ENCODE results near the gene WDR38. TPM values are rescaled to one million over a fixed set of nuclear protein-coding genes. Genes with fewer than 3 reads are reported as not detected.

Gene WDR38
- polyA plus RNA-seq, 1 of the 3 experiments (the other 2 are of a cell fraction), result not detected

DNA sequence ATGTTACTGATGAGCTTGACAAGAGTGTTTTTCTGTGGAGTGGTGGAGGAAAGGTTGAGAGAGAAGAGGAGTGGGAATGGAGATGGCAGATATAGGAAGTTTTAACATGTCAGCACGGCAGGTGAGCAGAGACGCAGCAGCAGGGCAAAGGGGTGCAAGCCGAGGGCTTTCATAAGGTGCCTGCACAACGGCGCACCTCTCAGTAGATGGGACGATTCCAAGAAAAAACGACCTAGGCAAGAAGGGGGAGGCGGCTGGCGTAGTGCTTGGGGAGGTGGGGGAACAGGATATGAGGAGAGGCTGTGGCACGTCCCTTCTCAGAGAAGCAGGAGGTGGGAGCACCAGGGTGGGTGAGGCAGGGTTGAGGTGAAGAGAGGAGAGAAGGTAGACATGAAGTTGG, 33.2 kb downstream of the WDR38 start:
- DNase-seq, result no peak
- Histone ChIP-seq H3K4me2 (no peak overlapping the region), H3K27ac (ENCODE audit: low read depth in 2 of 2, low read length in 1 of 2) (no peak overlapping the region), H3K9ac (no peak overlapping the region), H3K4me3 (ENCODE audit: low read depth in 2 of 2, low read length in 1 of 2) (no peak overlapping the region), H2AFZ (ENCODE audit: low read depth) (no peak overlapping the region), H3K27me3 (ENCODE audit: insufficient read depth) (no peaks in the 10 kb centered on the region), H3K79me2 (ENCODE audit: insufficient read depth) (no peaks in the 10 kb centered on the region), H3K9me2 (no peaks in the 10 kb centered on the region), H3F3A (replicated peaks; ENCODE audit: insufficient read depth) (no peaks in the 10 kb centered on the region), H3K36me3 (replicated peaks in 1 of 2; ENCODE audit: control insufficient read depth in 1 of 2, insufficient read depth in 2 of 2, low read length in 1 of 2) (peaks cover 0 to 54% of the 10 kb centered on the region in 2 experiments), H3K9me3 (no peaks in the 10 kb centered on the region), H4K20me1 (ENCODE audit: insufficient read depth) (no peaks in the 10 kb centered on the region), H3K4me1 (ENCODE audit: control insufficient read depth in 1 of 2, insufficient read depth in 2 of 2, low read depth in 1 of 2, low read length in 1 of 2) (no peaks in the 10 kb centered on the region)
- ChIA-PET CTCF (no interaction called here), POLR2A (no interaction called here)
- TF ChIP-seq NRF1 (IDR thresholded peaks at IDR 0.05; ENCODE audit: low read depth, low read length), result no peak
- no peak for TF ChIP-seq NFIC (IDR thresholded peaks at IDR 0.05; ENCODE audit: borderline replicate concordance)
- TF ChIP-seq MEF2A (IDR thresholded peaks at IDR 0.05; ENCODE audit: borderline replicate concordance, low read depth), result no peak
- WGBS (ENCODE audit: low lambda C conversion rate), result 89% methylated on average over 10 of the region's 10 CpGs

DNA sequence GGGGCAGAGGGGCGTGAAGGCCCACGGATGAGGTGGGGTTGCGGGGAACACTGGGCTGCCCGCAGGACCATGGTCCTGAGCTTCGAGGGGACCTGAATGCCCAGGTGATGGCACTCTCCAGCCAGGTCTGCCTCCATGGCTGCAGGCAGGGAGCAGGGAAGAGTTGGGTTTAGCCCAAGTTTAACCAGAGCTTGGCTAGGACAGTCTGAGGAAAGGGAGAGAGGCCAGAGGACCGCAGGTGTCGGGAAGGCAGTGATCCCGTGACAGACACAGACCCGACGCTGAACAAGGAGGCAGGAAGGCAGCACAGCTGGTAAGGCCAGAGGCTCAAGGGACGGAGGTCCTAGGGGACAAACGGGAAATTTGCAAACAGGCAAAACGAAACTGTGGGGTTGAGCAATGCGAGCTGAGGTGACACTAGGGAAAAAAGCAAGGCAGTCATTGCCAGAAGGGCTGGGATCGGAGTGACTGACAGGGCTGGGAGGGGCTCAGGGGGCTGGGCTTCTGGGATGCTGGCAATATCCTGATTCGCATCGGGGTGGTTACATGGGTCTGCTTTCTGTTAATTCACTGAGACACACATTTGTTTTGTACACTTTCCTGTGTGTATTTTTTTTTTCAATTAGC, 33.7 kb downstream of the WDR38 start:
- H3K4me3 ChIP-seq (ENCODE audit: low read depth in 2 of 2, low read length in 1 of 2), result no peak overlapping the region
- H3K4me2 ChIP-seq, result no peak overlapping the region
- POLR2A ChIA-PET, result no interaction called here
- no peak overlapping the region for H3K27ac ChIP-seq (ENCODE audit: low read depth in 2 of 2, low read length in 1 of 2)
- no peaks in the 10 kb centered on the region for H3K9me2 ChIP-seq
- CTCF ChIA-PET, result interaction anchor here (1.7 kb wide), 1 partner anchor 115 kb away, joined by 6 read pairs; no protein-coding TSS in a partner anchor
- H3K79me2 ChIP-seq (ENCODE audit: insufficient read depth), result no peaks in the 10 kb centered on the region
- no peaks in the 10 kb centered on the region for H3K4me1 ChIP-seq (ENCODE audit: control insufficient read depth in 1 of 2, insufficient read depth in 2 of 2, low read depth in 1 of 2, low read length in 1 of 2)
- TF ChIP-seq ZBTB33 (IDR thresholded peaks at IDR 0.05; ENCODE audit: borderline replicate concordance, low read depth) (no peak), FOSL2 (IDR thresholded peaks at IDR 0.05; ENCODE audit: borderline replicate concordance, low read depth) (no peak), RAD21 (IDR thresholded peaks at IDR 0.05; ENCODE audit: low read length) (no peak)
- H3K27me3 ChIP-seq (ENCODE audit: insufficient read depth), result no peaks in the 10 kb centered on the region
- no peaks in the 10 kb centered on the region for H3K9me3 ChIP-seq
- 88% methylated on average over 17 of the region's 17 CpGs for WGBS (ENCODE audit: low lambda C conversion rate)
- no peak for DNase-seq
- H4K20me1 ChIP-seq (ENCODE audit: insufficient read depth), result no peaks in the 10 kb centered on the region
- peaks cover 0 to 52% of the 10 kb centered on the region in 2 experiments for H3K36me3 ChIP-seq (replicated peaks in 1 of 2; ENCODE audit: control insufficient read depth in 1 of 2, insufficient read depth in 2 of 2, low read length in 1 of 2)
- no peak overlapping the region for H2AFZ ChIP-seq (ENCODE audit: low read depth)
- H3F3A ChIP-seq (replicated peaks; ENCODE audit: insufficient read depth), result no peaks in the 10 kb centered on the region
- no peak overlapping the region for H3K9ac ChIP-seq

DNA sequence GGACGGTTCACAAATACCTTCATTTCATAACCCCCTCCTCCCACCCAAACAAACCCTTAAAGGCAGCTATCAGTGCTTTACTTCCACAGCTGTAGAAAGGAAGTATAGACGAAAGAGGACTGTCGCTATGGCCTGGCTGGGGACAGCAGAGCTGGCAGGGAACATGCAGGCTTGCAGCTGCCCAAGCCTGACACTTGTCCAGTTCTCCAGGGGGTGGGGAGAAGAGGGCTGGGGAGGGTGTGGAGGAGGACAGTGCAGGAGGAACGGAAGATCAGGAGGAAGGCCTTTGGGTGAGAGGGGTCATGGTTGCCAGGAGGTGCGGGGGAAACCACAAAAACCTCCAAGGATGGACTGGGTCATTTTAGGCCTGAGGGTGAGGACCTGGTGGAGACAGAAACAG, 34.6 kb downstream of the WDR38 start:
- Histone ChIP-seq H3K36me3 (replicated peaks in 1 of 2; ENCODE audit: control insufficient read depth in 1 of 2, insufficient read depth in 2 of 2, low read length in 1 of 2) (peaks cover 5 to 45% of the 10 kb centered on the region in 2 experiments), H3K4me2 (no peak overlapping the region), H3K27me3 (ENCODE audit: insufficient read depth) (no peaks in the 10 kb centered on the region), H3K4me1 (ENCODE audit: control insufficient read depth in 1 of 2, insufficient read depth in 2 of 2, low read depth in 1 of 2, low read length in 1 of 2) (no peaks in the 10 kb centered on the region), H3K79me2 (ENCODE audit: insufficient read depth) (no peaks in the 10 kb centered on the region), H3K9ac (no peak overlapping the region), H3K4me3 (ENCODE audit: low read depth in 2 of 2, low read length in 1 of 2) (no peak overlapping the region), H3K9me2 (no peaks in the 10 kb centered on the region), H3K27ac (ENCODE audit: low read depth in 2 of 2, low read length in 1 of 2) (no peak overlapping the region), H4K20me1 (ENCODE audit: insufficient read depth) (no peaks in the 10 kb centered on the region), H3F3A (replicated peaks; ENCODE audit: insufficient read depth) (no peaks in the 10 kb centered on the region), H3K9me3 (no peaks in the 10 kb centered on the region), H2AFZ (ENCODE audit: low read depth) (no peak overlapping the region)
- no peak for DNase-seq
- 94% methylated on average over 5 of the region's 5 CpGs for WGBS (ENCODE audit: low lambda C conversion rate)
- ChIA-PET POLR2A (no interaction called here), CTCF (interaction anchor here (1.7 kb wide), 1 partner anchor 116 kb away, joined by 6 read pairs; no protein-coding TSS in a partner anchor)
- TF ChIP-seq SIN3A (IDR thresholded peaks at IDR 0.05; ENCODE audit: borderline replicate concordance, low read depth, low read length), result no peak
- TF ChIP-seq ELF1 (IDR thresholded peaks at IDR 0.05), result no peak
- no peak for TF ChIP-seq USF1 (IDR thresholded peaks at IDR 0.05; ENCODE audit: borderline replicate concordance, low read depth)
- no peak for TF ChIP-seq RXRA (IDR thresholded peaks at IDR 0.05; ENCODE audit: borderline replicate concordance, low read depth)
- no peak for TF ChIP-seq RCOR1 (IDR thresholded peaks at IDR 0.05; ENCODE audit: low read length)
- TF ChIP-seq MAX (IDR thresholded peaks at IDR 0.05; ENCODE audit: low read depth), result no peak
- TF ChIP-seq MEF2A (IDR thresholded peaks at IDR 0.05; ENCODE audit: borderline replicate concordance, low read depth), result no peak
- TF ChIP-seq IRF3 (IDR thresholded peaks at IDR 0.05; ENCODE audit: low read depth, low read length), result no peak
- no peak for TF ChIP-seq POLR2AphosphoS5 (IDR thresholded peaks at IDR 0.05; ENCODE audit: low read depth, low read length)
- no peak for TF ChIP-seq EZH2phosphoT487 (IDR thresholded peaks at IDR 0.05; ENCODE audit: borderline replicate concordance, low read depth)
- TF ChIP-seq EP300 (IDR thresholded peaks at IDR 0.05; ENCODE audit: borderline replicate concordance in 1 of 2, low read depth in 1 of 2, low read length in 1 of 2), result no peak
- TF ChIP-seq NRF1 (IDR thresholded peaks at IDR 0.05; ENCODE audit: low read depth, low read length), result no peak
- no peak for TF ChIP-seq RAD21 (IDR thresholded peaks at IDR 0.05; ENCODE audit: low read length)
- no peak for TF ChIP-seq MXI1 (IDR thresholded peaks at IDR 0.05; ENCODE audit: low read depth, low read length)
- no peak for TF ChIP-seq SMC3 (IDR thresholded peaks at IDR 0.05; ENCODE audit: low read depth, low read length)
